ENCODE results near the gene VIL1. TPM values are rescaled to one million over a fixed set of nuclear protein-coding genes. Genes with fewer than 3 reads are reported as not detected.

Gene VIL1
- total RNA-seq, 3 donors from 2014 or later: 0.11 to 0.24 (median 0.23) TPM

DNA sequence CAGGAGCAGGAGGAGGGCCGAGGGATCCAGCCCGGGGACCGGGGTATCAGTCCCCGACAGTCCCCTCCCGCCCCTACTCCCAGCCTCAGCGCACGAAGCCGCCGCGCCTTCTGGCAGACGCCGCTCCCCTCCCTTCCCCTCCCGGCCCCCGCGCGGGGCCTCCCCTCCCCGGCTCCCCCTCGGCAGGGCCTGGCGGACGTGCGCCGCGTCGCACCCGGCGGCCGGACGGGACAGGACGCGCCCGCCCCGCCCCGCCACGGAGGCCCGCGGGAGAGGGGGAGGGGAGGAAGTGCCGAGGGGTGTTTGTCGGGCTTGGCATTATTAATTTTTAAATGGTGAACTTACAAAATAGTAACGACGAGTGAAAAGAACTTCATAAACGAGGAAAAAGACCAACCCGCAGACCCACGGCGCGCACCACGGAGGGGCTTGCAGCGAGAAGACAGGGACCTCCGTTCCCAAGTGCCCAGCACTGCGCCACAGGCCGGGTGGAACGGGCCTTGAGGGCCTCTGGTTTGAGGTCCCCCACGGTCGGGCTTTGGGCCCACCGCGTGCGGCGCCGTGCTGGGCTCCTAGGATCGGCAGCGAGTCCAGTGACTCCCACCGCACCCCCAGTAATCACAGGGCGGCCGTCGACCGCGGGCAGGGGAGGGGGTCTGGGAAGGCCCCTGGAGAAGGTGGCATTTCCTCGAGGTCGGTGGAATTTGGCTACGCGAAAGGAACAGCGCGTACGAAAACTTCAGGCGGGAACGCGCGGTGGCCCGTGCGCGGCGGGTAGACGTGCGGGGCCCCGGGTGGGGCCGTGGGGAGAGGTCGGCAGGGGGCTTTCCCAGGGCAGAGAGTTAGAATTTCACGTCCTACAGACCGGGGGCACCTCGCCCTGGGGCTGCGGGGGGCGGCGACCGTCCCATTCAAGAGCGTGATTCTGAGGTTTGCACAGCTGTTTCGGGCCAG is 20.2 kb upstream of the VIL1 start:
- Mint-ChIP-seq H3K4me3 (peak overlapping the region; percentile 89), H3K27me3 (ENCODE audit: low read depth) (no peaks in the 10 kb centered on the region), H3K9me3 (no peaks in the 10 kb centered on the region), H3K4me1 (ENCODE audit: low read depth) (peaks cover 48% of the 10 kb centered on the region), H3K36me3 (ENCODE audit: insufficient read depth) (peaks cover 3% of the 10 kb centered on the region)
- DNase-seq (peak; percentile 44), ATAC-seq (peak in 1 of 2 donors; percentile 4)

DNA sequence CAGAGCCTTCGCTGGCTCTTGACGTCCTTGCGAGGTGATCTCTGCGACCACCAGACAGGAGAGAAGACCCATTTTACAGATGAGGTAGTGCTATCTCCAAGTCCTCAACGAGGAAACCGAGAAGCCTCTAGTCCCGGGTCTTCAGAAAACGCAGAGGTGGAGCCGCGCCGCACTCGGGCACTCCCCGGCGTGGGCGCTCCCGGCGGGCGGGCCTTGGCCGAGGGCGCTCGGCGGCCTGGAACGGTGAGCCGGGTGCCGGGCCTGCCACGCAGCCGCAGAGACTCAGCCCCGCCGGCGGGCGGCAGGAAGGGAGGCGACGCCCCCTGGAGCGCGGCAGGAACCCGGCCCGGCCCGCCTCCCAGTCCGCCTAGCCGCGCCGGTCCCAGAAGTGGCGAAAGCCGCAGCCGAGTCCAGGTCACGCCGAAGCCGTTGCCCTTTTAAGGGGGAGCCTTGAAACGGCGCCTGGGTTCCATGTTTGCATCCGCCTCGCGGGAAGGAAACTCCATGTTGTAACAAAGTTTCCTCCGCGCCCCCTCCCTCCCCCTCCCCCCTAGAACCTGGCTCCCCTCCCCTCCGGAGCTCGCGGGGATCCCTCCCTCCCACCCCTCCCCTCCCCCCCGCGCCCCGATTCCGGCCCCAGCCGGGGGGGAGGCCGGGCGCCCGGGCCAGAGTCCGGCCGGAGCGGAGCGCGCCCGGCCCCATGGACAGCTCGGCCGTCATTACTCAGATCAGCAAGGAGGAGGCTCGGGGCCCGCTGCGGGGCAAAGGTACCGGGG is 19.3 kb upstream of the VIL1 start, which contains the start of gene CTDSP1:
CTDSP1 (plus strand) TSS at position 478 of the 776 bp plus-strand sequence; CDS start at position 701, 223 bp downstream.
- Mint-ChIP-seq H3K36me3 (ENCODE audit: insufficient read depth) (peaks cover 3% of the 10 kb centered on the region), H3K4me3 (peak within 1 kb of the TSS; percentile 90), H3K4me1 (ENCODE audit: low read depth) (peaks cover 49% of the 10 kb centered on the region), H3K9me3 (no peaks in the 10 kb centered on the region), H3K27me3 (ENCODE audit: low read depth) (no peaks in the 10 kb centered on the region)
- ATAC-seq (peak; percentile 28 to 42), DNase-seq (peak; percentile 87)

DNA sequence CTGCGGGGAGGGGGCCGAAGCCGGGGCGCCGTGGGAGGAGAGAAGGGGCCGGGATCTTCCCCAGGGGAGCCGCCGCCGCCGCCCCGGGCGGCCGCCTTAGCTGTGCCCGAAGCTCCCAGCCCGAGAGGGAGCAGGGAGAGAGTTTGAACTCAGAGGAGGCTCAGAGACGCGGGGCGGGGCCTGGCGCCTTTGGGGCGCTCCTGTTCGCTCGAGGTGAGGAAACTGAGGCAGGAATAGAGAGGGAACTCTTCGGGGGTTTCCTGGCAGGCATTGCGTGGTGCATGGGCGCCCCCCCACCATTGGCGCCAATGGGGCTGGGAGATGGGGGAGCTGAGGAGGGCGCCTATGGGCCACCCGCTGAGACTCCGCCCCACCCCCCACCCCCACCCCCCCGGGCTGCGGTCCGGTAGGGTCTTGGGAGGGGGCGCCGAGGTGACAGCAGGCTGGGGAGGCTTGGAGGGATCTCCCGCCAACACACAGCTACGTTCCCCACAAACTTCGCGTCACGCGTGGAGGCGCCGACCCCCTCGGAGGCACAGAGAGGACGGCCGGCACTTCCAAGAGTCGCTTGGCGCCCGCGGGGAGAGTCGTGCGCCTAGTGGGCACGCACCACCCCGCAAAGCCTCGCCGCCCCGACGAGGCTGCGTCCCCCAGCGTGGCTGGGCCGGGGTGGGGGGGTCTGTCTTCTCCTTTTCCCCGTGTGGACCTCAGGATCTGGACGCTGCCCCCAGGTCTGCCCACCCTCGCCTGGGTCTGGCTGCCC is 18.6 kb upstream of the VIL1 start:
- DNase-seq (peak; percentile 21), ATAC-seq (peak; percentile 8 to 13)
- Mint-ChIP-seq H3K27me3 (ENCODE audit: low read depth) (no peaks in the 10 kb centered on the region), H3K4me3 (peak overlapping the region; percentile 90), H3K9me3 (no peaks in the 10 kb centered on the region), H3K36me3 (ENCODE audit: insufficient read depth) (peaks cover 3% of the 10 kb centered on the region), H3K4me1 (ENCODE audit: low read depth) (peaks cover 51% of the 10 kb centered on the region)

DNA sequence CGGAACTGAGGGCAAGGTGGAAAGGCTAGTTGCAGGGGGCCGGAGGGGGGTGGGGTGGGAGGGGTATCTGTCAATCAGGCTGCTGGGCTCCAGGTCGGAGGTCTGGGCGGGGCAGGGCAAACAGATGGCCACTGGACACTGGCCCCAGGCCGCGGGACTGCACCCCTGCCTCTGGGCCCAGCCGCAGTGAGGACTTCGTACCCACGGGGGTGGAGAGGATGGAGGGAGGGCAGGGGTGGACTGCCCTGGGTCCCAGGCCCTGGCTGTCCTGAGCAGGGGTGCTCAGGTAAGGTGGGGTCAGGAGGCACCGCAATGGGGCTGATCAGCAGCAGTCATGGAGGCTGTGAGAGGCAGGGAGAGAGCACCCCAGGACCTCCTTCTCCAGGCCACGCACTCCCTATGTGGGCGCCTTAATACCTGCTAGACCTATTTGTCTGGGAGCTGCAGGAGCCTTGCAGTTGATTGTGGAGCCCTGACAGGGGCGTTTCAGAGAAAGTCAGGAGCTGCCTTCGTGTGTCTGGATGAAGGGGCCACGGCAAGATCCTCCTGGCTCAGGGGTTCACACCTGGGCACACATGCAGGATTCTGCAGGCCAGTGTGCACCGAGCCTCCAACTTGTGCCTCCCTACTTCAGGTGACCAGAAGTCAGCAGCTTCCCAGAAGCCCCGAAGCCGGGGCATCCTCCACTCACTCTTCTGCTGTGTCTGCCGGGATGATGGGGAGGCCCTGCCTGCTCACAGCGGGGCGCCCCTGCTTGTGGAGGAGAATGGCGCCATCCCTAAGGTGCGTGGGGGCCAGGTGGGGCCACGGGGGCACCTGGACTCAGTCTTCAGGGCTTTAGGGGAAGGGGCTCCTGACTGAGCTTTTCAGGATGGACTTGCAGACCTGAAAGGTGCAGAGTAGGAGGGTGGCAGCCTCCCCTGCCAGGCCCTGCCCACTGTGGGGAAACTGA is 17.7 kb upstream of the VIL1 start:
- Mint-ChIP-seq H3K4me1 (ENCODE audit: low read depth) (peaks cover 53% of the 10 kb centered on the region), H3K36me3 (ENCODE audit: insufficient read depth) (peaks cover 3% of the 10 kb centered on the region), H3K27me3 (ENCODE audit: low read depth) (no peaks in the 10 kb centered on the region), H3K9me3 (no peaks in the 10 kb centered on the region), H3K4me3 (peak overlapping the region; percentile 90)
- DNase-seq: no peak
- no peak for ATAC-seq

- H3K4me3 Mint-ChIP-seq: peak overlapping the region; percentile 90
- DNase-seq: no peak
- H3K9me3 Mint-ChIP-seq: no peaks in the 10 kb centered on the region
- H3K4me1 Mint-ChIP-seq (ENCODE audit: low read depth): peaks cover 51% of the 10 kb centered on the region
- ATAC-seq: no peak
- H3K36me3 Mint-ChIP-seq (ENCODE audit: insufficient read depth): peaks cover 3% of the 10 kb centered on the region
- no peaks in the 10 kb centered on the region for H3K27me3 Mint-ChIP-seq (ENCODE audit: low read depth)
Measured at GRCh38 chr2:218401890-218402289, 17.0 kb upstream of the VIL1 start.

DNA sequence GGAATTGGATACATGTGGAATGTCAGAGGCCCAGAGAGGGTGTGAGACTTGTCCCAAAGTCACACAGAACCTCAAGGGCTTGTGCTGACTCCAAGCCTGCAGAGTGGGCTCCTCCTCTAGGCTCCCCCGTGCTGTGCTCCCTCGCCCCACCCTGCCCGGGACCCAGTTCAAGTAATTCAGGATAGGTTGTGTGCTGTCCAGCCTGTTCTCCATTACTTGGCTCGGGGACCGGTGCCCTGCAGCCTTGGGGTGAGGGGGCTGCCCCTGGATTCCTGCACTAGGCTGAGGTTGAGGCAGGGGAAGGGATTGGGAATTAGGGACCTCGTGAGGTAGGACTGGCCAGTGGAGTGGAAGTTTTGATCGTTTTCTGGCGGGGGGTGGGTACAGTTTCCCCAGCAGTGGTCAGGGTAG is 16.4 kb upstream of the VIL1 start:
- ATAC-seq: no peak
- no peak for DNase-seq
- Mint-ChIP-seq H3K4me3 (no peak overlapping the region), H3K9me3 (no peaks in the 10 kb centered on the region), H3K4me1 (ENCODE audit: low read depth) (peaks cover 49% of the 10 kb centered on the region), H3K27me3 (ENCODE audit: low read depth) (no peaks in the 10 kb centered on the region), H3K36me3 (ENCODE audit: insufficient read depth) (peaks cover 3% of the 10 kb centered on the region)

DNA sequence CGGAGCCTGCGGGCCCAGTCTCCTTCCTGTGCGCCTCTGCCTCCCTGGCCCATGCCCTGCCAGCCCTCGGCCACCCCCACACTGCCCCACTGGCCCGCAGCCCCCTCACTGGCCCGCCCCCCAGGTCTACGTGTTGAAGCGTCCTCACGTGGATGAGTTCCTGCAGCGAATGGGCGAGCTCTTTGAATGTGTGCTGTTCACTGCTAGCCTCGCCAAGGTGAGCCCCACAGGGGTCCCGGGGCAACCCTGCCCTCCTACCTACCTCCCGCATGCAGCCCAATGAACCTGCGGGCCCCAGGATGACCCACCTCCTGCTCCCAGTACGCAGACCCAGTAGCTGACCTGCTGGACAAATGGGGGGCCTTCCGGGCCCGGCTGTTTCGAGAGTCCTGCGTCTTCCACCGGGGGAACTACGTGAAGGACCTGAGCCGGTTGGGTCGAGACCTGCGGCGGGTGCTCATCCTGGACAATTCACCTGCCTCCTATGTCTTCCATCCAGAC is 16.0 kb upstream of the VIL1 start:
- peaks cover 47% of the 10 kb centered on the region for H3K4me1 Mint-ChIP-seq (ENCODE audit: low read depth)
- peaks cover 3% of the 10 kb centered on the region for H3K36me3 Mint-ChIP-seq (ENCODE audit: insufficient read depth)
- DNase-seq (no peak), ATAC-seq (no peak)
- no peaks in the 10 kb centered on the region for H3K27me3 Mint-ChIP-seq (ENCODE audit: low read depth)
- H3K9me3 Mint-ChIP-seq: no peaks in the 10 kb centered on the region
- peak overlapping the region; percentile 45 for H3K4me3 Mint-ChIP-seq

DNA sequence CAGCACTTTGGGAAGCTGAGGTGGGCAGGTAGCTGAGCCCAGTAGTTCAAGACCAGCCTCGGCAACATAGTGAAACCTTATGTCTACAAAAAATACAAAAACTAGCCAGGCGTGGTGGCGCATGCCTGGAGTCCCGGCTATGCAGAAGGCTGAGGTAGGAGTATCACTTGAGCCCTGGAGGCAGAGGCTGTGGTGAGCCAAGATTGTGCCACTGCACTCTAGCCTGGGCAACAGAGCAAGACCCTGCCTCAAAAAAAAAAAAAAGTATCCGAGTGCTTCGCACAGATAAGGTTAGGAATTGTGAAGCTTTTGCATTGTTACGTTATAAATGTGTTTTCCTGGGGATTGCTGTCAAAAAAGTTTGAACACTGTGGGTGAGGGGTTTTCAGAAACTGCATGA is 15.1 kb upstream of the VIL1 start:
- H3K36me3 Mint-ChIP-seq (ENCODE audit: insufficient read depth): peaks cover 3% of the 10 kb centered on the region
- ATAC-seq: no peak
- DNase-seq: no peak
- no peak overlapping the region for H3K4me3 Mint-ChIP-seq
- no peaks in the 10 kb centered on the region for H3K27me3 Mint-ChIP-seq (ENCODE audit: low read depth)
- H3K4me1 Mint-ChIP-seq (ENCODE audit: low read depth): peaks cover 48% of the 10 kb centered on the region
- no peaks in the 10 kb centered on the region for H3K9me3 Mint-ChIP-seq

- no peak overlapping the region for H3K4me3 Mint-ChIP-seq
- peaks cover 48% of the 10 kb centered on the region for H3K4me1 Mint-ChIP-seq (ENCODE audit: low read depth)
- no peak for DNase-seq
- no peaks in the 10 kb centered on the region for H3K27me3 Mint-ChIP-seq (ENCODE audit: low read depth)
- H3K9me3 Mint-ChIP-seq: no peaks in the 10 kb centered on the region
- no peak for ATAC-seq
- H3K36me3 Mint-ChIP-seq (ENCODE audit: insufficient read depth): peaks cover 3% of the 10 kb centered on the region
Measured at GRCh38 chr2:218404351-218405085, 14.4 kb upstream of the VIL1 start.

GRCh38 chr2:218405086-218405745 is 13.7 kb upstream of the VIL1 start:
- DNase-seq (no peak), ATAC-seq (no peak)
- no peaks in the 10 kb centered on the region for H3K27me3 Mint-ChIP-seq (ENCODE audit: low read depth)
- no peaks in the 10 kb centered on the region for H3K9me3 Mint-ChIP-seq
- peaks cover 48% of the 10 kb centered on the region for H3K4me1 Mint-ChIP-seq (ENCODE audit: low read depth)
- H3K36me3 Mint-ChIP-seq (ENCODE audit: insufficient read depth): peaks cover 3% of the 10 kb centered on the region
- H3K4me3 Mint-ChIP-seq: peak overlapping the region; percentile 80

- peaks cover 3% of the 10 kb centered on the region for H3K36me3 Mint-ChIP-seq (ENCODE audit: insufficient read depth)
- no peaks in the 10 kb centered on the region for H3K9me3 Mint-ChIP-seq
- DNase-seq: no peak
- H3K27me3 Mint-ChIP-seq (ENCODE audit: low read depth): no peaks in the 10 kb centered on the region
- ATAC-seq: peak; percentile 15 to 21
- peak overlapping the region; percentile 80 for H3K4me3 Mint-ChIP-seq
- H3K4me1 Mint-ChIP-seq (ENCODE audit: low read depth): peaks cover 48% of the 10 kb centered on the region
Measured at GRCh38 chr2:218405746-218406208, 13.1 kb upstream of the VIL1 start.
